SHP77 (cell line): ENCODE measurements around the gene KCNK17.
A peak's percentile ranks its signal among the peaks of the same experiment; 100 is the strongest.

Experiments used
- DNase-seq, 2 experiments: peaks; one replicate each; lab custom pipeline; 2025; lab: John Stamatoyannopoulos, UW

The KCNK17 gene

DNA sequence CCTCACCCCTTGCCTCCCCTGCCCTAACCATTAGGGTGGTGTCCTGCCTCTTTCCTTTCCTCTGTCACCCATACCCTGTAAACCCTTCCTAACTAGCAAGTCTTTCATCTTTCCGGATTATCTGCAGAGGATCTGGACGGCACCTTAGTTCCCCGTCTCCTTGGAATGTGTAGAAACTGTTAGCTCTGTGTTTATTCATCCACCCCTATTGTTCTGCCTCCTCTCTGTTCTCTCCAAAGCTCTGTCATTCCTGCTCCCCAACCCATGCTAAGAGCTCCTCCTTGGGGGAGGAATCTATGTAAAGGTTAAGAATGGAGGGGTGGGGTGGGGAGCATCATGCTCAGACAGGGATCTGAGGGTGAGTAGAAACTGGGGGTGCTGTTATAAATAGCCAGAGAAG is 45.5 kb downstream of the KCNK17 start:
- DNase-seq: no peak

DNA sequence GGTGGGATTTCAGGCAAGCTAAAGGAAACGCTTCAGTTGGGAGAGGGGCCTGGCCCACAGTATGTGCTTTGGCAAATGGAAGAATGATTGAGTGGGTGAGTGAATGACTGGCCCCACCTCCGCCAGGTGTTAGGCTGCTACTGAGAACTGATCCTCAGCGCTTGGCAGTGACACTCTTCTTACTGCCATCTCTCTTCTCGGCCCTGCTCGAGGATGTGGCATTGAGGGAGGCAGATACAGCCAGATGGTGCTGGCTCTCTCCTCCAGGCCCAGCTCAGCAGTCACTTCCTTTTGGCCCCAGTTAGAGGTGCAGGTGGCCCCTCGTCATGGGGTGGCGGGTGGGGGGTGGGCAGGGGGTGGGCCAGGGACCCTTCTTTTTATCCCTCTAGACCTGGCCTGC is 46.0 kb downstream of the KCNK17 start:
- DNase-seq: no peak

DNA sequence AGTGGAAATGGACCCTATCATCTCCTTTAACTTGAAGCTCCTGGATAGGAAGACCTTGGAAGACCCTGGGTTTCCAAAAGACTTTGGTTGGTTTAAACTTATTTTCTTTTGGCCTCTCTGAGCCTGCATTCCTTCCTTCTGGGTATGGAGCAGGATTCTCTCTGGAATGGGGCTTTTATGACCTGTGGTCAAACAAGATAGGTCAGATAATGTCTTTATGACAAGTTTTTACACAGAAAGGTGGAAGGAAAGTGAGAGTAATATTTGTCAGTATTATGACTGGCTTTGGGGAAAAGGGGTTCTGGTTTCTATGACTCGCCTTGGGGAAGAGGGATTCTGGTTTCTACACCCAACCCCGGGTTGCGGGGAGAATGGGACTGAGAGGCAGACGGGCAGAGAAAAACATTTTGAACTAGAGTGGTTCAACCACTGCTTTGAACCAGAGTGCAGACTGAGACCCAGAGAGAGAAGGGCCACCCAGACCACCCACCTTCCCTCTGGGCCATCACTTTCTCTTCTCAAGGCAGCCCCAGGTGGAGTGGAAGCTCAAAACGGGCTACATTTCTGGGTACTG is 47.4 kb downstream of the KCNK17 start:
- no peak for DNase-seq

DNA sequence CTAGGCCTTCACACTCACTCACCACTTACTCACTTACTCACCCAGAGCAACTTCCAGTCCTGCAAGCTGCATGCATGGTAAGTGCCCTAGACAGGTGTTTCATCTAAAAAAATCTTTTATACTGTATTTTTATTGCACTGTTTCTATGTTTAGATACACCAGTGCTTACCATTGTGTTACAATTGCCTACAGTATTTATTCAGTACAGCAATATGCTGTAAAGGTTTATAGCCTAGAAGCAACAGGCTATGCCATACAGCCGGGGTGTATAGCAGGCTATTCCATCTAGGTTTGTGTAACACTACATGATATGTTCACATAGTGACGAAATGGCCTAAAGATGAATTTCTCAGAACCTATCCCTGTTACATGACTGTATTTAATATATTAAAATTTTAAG is 47.8 kb downstream of the KCNK17 start:
- no peak for DNase-seq

DNA sequence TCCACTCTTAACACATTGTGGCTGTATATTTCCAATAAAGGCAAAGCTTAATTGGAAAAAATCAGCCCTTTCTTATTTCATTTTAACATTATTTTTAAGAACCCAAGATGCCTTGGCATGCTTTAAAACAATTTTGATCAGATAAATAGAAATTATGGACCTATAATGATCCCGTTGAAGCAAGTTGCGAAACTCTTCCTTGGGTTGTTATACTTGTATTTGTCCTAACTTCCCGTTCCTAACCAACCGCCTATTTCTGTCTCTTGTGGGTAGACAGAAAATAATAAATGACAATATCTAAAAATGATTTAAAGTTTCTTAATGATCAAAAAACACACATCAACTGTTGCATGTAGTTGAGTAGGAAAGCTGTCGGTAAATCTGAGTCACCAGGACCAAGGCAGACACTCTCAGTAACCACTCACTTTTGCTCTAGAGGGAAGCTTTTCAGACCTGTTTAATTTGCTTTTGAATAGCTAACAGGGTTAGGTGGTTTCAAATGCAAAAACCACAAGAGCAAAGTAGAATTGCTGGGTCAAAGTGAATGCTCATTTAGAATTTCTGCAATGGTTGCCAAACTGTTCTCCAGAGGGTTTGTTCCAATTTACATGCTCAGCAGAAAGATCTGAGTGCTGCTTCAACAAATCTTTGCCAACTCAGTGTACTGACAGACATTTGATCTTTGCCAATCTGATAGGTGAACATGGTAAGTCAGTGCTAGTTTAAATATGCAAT is 50.7 kb downstream of the KCNK17 start:
- no peak for DNase-seq

DNA sequence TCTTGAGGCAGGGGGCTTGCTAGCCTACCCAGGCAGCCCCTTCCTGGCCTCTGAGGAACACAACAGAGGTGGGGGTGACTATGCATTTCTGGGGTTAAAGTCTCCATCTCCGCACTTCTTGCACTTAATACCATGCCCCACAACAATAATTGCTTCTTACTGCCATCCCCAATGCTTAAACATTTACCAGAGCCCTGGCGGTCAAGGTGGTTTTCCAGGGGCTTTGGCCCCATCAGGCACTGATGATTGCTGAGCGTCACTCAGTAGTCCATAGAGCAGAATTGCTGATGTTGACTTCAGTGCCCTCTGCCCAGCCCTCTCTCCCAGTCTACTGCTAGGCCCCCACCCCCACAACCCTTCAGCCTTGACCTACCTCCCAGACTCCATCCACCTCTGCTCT is 52.5 kb downstream of the KCNK17 start:
- DNase-seq: no peak

DNA sequence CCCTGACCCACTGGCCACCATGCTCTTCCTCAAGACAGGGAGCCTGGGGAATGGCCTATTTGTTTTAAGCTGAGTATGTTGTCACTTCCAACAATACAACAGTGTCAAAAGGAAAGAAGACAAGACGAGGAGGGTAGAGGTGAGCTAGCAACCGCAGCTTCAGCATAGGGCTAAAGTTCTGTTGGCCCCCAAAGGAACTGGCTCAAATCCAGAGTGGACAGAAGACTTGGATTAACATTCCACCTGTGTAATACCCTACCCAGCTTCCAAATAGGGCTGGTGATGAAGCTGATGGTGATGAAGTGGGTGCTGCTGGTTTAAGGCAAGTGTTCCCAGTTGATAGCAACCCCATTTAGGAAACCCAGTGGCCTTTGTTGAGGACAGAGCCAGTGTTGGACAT is 53.3 kb downstream of the KCNK17 start:
- no peak for DNase-seq

DNA sequence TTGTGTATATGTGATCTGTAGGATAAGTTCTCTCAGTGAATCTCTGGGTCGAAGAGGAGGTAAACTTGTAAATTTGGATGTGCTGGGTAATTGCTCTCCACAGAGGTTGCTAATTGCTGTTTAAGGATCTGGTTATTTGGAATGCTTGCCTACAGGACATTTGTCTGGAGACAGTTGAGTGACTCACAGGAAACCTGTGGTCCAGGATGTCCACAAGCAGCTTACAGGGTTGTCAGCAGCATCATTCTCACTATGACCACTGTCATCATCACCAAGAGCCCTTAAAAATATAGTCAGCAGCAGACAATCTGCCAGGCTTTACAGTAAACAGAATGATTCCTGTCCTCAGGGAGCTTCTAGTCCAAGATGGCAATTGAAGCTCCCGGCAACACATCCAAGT is 53.8 kb downstream of the KCNK17 start:
- no peak for DNase-seq

DNA sequence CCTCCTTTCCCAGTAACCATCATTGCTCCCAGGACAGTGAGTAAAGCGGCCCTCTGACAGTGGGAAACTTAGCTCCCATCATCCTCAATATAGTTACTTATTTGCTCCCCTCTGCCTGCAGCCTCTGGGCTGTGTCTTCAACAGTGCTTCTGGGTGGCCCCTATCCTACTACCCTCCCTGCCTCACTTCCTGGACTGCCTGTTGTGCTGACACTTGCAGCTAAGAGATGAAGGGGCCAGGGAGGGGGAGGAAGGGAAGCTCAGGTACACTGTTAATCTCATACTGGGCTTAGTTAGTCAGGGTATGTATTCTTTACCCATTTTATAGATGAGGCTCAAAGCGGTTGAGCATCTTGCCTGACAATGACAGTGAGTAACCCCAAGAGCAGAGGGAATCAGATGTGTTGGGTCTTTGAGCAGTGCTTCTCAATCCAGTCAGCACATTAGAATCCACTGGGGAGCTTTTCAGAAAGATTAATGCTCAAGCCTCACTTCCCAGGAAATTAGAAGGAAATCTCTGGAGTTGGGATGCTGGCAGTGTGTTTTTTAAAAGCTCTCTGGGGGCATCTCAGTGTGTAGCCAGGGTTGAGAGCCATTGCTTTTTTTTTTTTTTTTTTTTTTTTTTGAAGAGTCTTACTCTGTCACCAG is 57.8 kb downstream of the KCNK17 start:
- DNase-seq: no peak

DNA sequence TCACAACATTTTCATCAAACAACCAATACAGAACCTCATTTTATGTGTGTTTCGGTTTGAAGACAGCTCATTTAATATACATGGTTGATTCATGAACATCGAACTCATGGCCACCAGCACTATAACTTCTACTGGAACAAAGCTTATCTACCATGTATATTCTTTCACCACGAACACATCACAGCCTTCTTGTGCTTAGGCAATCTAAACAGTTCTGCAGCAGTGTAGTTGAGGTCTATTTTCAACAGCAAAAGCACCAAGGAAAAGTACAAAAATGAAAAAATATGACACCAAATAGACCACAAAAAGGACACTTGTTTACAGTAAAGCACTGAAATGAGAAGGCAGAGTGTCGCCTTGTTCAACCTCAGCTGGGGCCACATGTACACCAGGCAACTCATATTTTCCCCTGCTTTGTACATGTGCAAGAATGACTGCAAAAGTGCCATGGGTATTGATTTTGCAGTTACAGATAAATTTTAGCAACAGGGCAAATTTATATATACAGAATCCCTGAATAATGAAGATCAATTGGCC is 59.2 kb downstream of the KCNK17 start:
- no peak for DNase-seq

DNA sequence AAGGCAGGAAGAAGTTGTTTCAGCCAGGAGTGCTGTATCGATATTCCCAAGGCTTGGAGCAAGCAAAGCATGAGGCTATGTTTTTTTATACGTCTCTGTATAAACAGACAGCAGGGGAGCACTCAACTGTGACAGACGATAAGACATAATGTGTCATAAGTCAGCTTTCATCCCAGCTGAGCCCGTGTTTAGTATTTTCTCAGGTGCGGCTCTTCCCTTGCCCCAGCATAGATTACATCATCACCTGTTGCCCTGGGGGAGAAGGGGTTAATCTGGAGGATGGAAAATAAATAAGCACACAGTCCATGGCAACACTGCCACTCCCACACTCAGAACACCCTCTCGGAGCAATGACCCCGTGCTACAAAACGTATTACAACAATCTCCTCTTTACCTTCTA is 62.8 kb downstream of the KCNK17 start:
- peak; percentile 9 to 30 for DNase-seq

DNA sequence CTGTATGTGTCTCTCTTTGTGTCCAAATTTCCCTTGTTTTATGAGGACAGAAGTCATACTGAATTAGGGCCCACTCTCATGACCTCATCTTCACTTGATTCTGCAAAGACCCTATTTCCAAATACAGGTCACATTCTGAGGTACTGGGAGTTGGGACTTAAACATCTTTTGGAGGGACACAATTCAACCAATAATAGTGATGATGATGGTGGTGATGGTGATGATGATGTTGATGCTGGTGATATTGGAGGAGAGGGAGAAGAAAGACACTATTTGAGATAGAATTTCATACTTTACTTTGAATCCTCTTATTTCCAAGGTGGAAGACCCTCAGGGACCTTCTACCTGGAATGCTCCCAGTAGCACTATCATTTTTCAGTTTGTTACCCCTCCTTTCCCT is 63.7 kb downstream of the KCNK17 start:
- no peak for DNase-seq

DNA sequence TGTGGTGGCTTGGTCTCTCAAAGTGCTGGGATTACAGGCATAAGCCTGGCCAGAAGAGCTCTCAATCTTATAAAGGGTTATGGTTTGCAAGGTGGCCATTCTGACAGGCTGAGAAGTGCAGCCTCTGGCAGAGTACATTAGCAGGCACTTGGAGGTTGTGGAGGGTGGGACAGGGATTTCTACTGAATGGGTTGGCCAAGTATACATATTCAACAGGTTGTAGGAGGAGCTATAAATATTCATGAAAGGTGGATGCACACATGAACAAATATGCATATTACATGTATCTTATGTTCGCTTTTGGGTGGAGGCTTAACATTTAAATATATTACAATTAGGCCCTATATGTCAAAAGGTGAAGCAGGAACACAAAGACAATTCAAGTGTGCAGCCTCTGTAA is 64.9 kb downstream of the KCNK17 start:
- no peak for DNase-seq
